ENCODE measurements around the gene CD101.

The CD101 gene

GRCh38 chr1:116991171-116991845 is 10.3 kb upstream of the CD101 start:
- Histone ChIP-seq H3K4me3 (ENCODE audit: low read depth in 1 of 2, low read length in 2 of 2) (no peak overlapping the region), H3K9me3 (ENCODE audit: insufficient read depth, low read length, severe bottlenecking) (no peaks in the 10 kb centered on the region), H3K4me1 (ENCODE audit: insufficient read depth, low read length) (peaks cover 19% of the 10 kb centered on the region), H3K27me3 (ENCODE audit: insufficient read depth, low read length, poor library complexity) (no peaks in the 10 kb centered on the region), H3K9ac (ENCODE audit: low read depth, low read length) (no peak overlapping the region), H3K27ac (ENCODE audit: low read length) (no peak overlapping the region), H2AFZ (ENCODE audit: low read depth, low read length) (no peak overlapping the region), H3K36me3 (ENCODE audit: insufficient read depth, low read length) (no peaks in the 10 kb centered on the region), H3K79me2 (ENCODE audit: insufficient read depth, low read length) (no peaks in the 10 kb centered on the region), H4K20me1 (ENCODE audit: insufficient read depth, low read length) (no peaks in the 10 kb centered on the region), H3K4me2 (ENCODE audit: insufficient read depth, low read length) (no peak overlapping the region)
- ATAC-seq (ENCODE audit: insufficient read depth, low read depth) (no peak), DNase-seq (no peak)
- TF ChIP-seq CTCF (IDR thresholded peaks at IDR 0.05; ENCODE audit: borderline replicate concordance, extremely low read depth, low read length, poor library complexity, severe bottlenecking) (no peak), EZH2 (IDR thresholded peaks at IDR 0.05; ENCODE audit: borderline replicate concordance, low read depth, low read length, severe bottlenecking) (no peak)

- TF ChIP-seq CTCF (IDR thresholded peaks at IDR 0.05; ENCODE audit: borderline replicate concordance, extremely low read depth, low read length, poor library complexity, severe bottlenecking) (no peak), EZH2 (IDR thresholded peaks at IDR 0.05; ENCODE audit: borderline replicate concordance, low read depth, low read length, severe bottlenecking) (no peak)
- no peak overlapping the region for H3K27ac ChIP-seq (ENCODE audit: low read length)
- H3K9me3 ChIP-seq (ENCODE audit: insufficient read depth, low read length, severe bottlenecking): no peaks in the 10 kb centered on the region
- no peaks in the 10 kb centered on the region for H3K36me3 ChIP-seq (ENCODE audit: insufficient read depth, low read length)
- no peak overlapping the region for H3K4me2 ChIP-seq (ENCODE audit: insufficient read depth, low read length)
- no peaks in the 10 kb centered on the region for H3K79me2 ChIP-seq (ENCODE audit: insufficient read depth, low read length)
- no peaks in the 10 kb centered on the region for H3K27me3 ChIP-seq (ENCODE audit: insufficient read depth, low read length, poor library complexity)
- DNase-seq (no peak), ATAC-seq (ENCODE audit: insufficient read depth, low read depth) (no peak)
- H3K4me1 ChIP-seq (ENCODE audit: insufficient read depth, low read length): peaks cover 13% of the 10 kb centered on the region
- no peak overlapping the region for H3K9ac ChIP-seq (ENCODE audit: low read depth, low read length)
- no peaks in the 10 kb centered on the region for H4K20me1 ChIP-seq (ENCODE audit: insufficient read depth, low read length)
- no peak overlapping the region for H2AFZ ChIP-seq (ENCODE audit: low read depth, low read length)
- H3K4me3 ChIP-seq (ENCODE audit: low read depth in 1 of 2, low read length in 2 of 2): no peak overlapping the region
Measured at GRCh38 chr1:116991918-116992317, 9.6 kb upstream of the CD101 start.

- DNase-seq (no peak), ATAC-seq (ENCODE audit: insufficient read depth, low read depth) (no peak)
- Histone ChIP-seq H4K20me1 (ENCODE audit: insufficient read depth, low read length) (no peaks in the 10 kb centered on the region), H3K9me3 (ENCODE audit: insufficient read depth, low read length, severe bottlenecking) (no peaks in the 10 kb centered on the region), H3K27ac (ENCODE audit: low read length) (no peak overlapping the region), H3K36me3 (ENCODE audit: insufficient read depth, low read length) (no peaks in the 10 kb centered on the region), H3K9ac (ENCODE audit: low read depth, low read length) (no peak overlapping the region), H2AFZ (ENCODE audit: low read depth, low read length) (no peak overlapping the region), H3K4me3 (ENCODE audit: low read depth in 1 of 2, low read length in 2 of 2) (no peak overlapping the region), H3K79me2 (ENCODE audit: insufficient read depth, low read length) (no peaks in the 10 kb centered on the region), H3K27me3 (ENCODE audit: insufficient read depth, low read length, poor library complexity) (no peaks in the 10 kb centered on the region), H3K4me2 (ENCODE audit: insufficient read depth, low read length) (no peak overlapping the region), H3K4me1 (ENCODE audit: insufficient read depth, low read length) (no peaks in the 10 kb centered on the region)
- TF ChIP-seq EZH2 (IDR thresholded peaks at IDR 0.05; ENCODE audit: borderline replicate concordance, low read depth, low read length, severe bottlenecking): no peak
- TF ChIP-seq CTCF (IDR thresholded peaks at IDR 0.05; ENCODE audit: borderline replicate concordance, extremely low read depth, low read length, poor library complexity, severe bottlenecking): no peak
Measured at GRCh38 chr1:116993286-116993685, 8.3 kb upstream of the CD101 start.

Data from DND-41 (cell line).